Endothelial cell of umbilical vein (primary cell): ENCODE results near the gene DNAI7. TPM values are rescaled to one million over a fixed set of nuclear protein-coding genes. Genes with fewer than 3 reads are reported as not detected.

ENCODE experiments used
- BruUV-seq: library from RNA; stranded (reverse); fragments of 400-500 nt; replicated peaks from 2 replicates; lab custom pipeline; 2021; lab: Mats Ljungman, UMichigan
- CTCF ChIA-PET: fragments of 300-600, 350-600 bp; sonication (Branson Sonifier 250); formaldehyde crosslinking; loops from one replicate; lab custom pipeline; 2021; ENCODE audit warnings: antibody characterized with exemption, inconsistent platforms; lab: Charles Lee
- POLR2A ChIA-PET: fragments of 300-600, 350-600 bp; sonication (Branson Sonifier 250); formaldehyde crosslinking; loops from one replicate; lab custom pipeline; 2021; ENCODE audit warnings: antibody characterized with exemption, inconsistent platforms; lab: Charles Lee
- DNase-seq: peaks from one replicate; pipeline ENCODE4 v3.0.0-alpha.2; 2011; ENCODE audit warnings: low read depth, low spot score
- FAIRE-seq: peaks from 2 replicates; lab custom pipeline; 2011; peaks lifted over from hg19 to GRCh38; lab: Jason Lieb, UNC
- H2AFZ ChIP-seq: 2 replicates; pipeline ENCODE4 v1.6.0; 2012; ENCODE audit warnings: low read depth, low read length, control low read depth, inconsistent platforms
- H3K27ac ChIP-seq: 2 replicates; pipeline ENCODE4 v1.5.1; 2011; ENCODE audit warnings: low read depth, mild to moderate bottlenecking, control low read depth, low read length, moderate library complexity; ENCODE audit not compliant: insufficient read depth
- H3K27me3 ChIP-seq, 2 experiments: 2 replicates each; pipeline versions ENCODE4 v1.6.0 to v1.6.1; 2011; ENCODE audit warnings: low read length in 2 of 2, mixed read lengths in 1 of 2; ENCODE audit not compliant: control insufficient read depth in 2 of 2, insufficient read depth in 2 of 2
- H3K36me3 ChIP-seq, 2 experiments: 2 replicates in 1 of 2; 3 replicates in 1 of 2; pipeline ENCODE4 v1.5.1; 2011; ENCODE audit warnings: low read length in 2 of 2, mild to moderate bottlenecking in 1 of 2, moderate library complexity in 1 of 2; ENCODE audit not compliant: control insufficient read depth in 2 of 2, insufficient read depth in 2 of 2; ENCODE audit errors: extremely low read depth in 1 of 2
- H3K4me1 ChIP-seq: 3 replicates; pipeline ENCODE4 v1.5.1; 2011; ENCODE audit warnings: mild to moderate bottlenecking, low read length; ENCODE audit not compliant: control insufficient read depth, insufficient read depth; ENCODE audit errors: extremely low read depth
- H3K4me2 ChIP-seq: 2 replicates; pipeline ENCODE4 v1.6.1; 2011; ENCODE audit warnings: low read length, control low read depth, mixed read lengths; ENCODE audit not compliant: insufficient read depth
- H3K4me3 ChIP-seq, 3 experiments: fragments of 200-600 bp in 1 of 3; sonication (generic), shearing (Covaris generic) in 1 of 3; replicated peaks in 1 of 3; 2 replicates each; pipeline ENCODE4 v1.5.1; 2011 to 2016; ENCODE audit warnings: control low read depth in 3 of 3, low read length in 3 of 3, mild to moderate bottlenecking in 2 of 3, inconsistent platforms in 1 of 3, low read depth in 1 of 3, moderate library complexity in 1 of 3; ENCODE audit not compliant: insufficient read depth in 1 of 3
- H3K79me2 ChIP-seq: 2 replicates; pipeline ENCODE4 v1.6.0; 2012; ENCODE audit warnings: low read length, inconsistent platforms; ENCODE audit not compliant: control insufficient read depth, insufficient read depth
- H3K9ac ChIP-seq: replicated peaks from 2 replicates; pipeline ENCODE3; 2011; ENCODE audit warnings: low read length, control low read depth; ENCODE audit not compliant: insufficient read depth; ENCODE audit errors: extremely low read depth
- H3K9me1 ChIP-seq: replicated peaks from 3 replicates; pipeline ENCODE4 v1.6.0; 2011; ENCODE audit warnings: mild to moderate bottlenecking, low read length; ENCODE audit not compliant: control insufficient read depth, insufficient read depth; ENCODE audit errors: extremely low read depth
- H3K9me3 ChIP-seq: replicated peaks from 2 replicates; pipeline ENCODE4 v1.5.1; 2012; ENCODE audit warnings: low read length, inconsistent platforms; ENCODE audit not compliant: control insufficient read depth, insufficient read depth
- H4K20me1 ChIP-seq: replicated peaks from 2 replicates; pipeline ENCODE3; 2011; ENCODE audit warnings: mild to moderate bottlenecking, low read length; ENCODE audit not compliant: control insufficient read depth, insufficient read depth; ENCODE audit errors: extremely low read depth
- CTCF ChIP-seq, 2 donors: IDR thresholded peaks; 1 replicate in 1 of 2; 2 replicates in 1 of 2; pipeline ENCODE4 v1.5.1; 2011; ENCODE audit warnings: low read length in 2 of 2, mild to moderate bottlenecking in 2 of 2, moderate library complexity in 2 of 2, control low read depth in 1 of 2, inconsistent platforms in 1 of 2, low read depth in 1 of 2; ENCODE audit not compliant: insufficient read depth in 1 of 2; ENCODE audit errors: extremely low read depth in 1 of 2
- EZH2 ChIP-seq: IDR thresholded peaks from 2 replicates; pipeline ENCODE4 v1.6.1; 2012; ENCODE audit warnings: borderline replicate concordance, low read depth, mild to moderate bottlenecking, moderate library complexity, low read length, inconsistent platforms; ENCODE audit not compliant: severe bottlenecking
- FOS ChIP-seq: IDR thresholded peaks from 2 replicates; pipeline ENCODE4 v1.6.1; 2011; ENCODE audit warnings: mild to moderate bottlenecking, low read length, moderate library complexity, borderline replicate concordance; ENCODE audit not compliant: insufficient read depth
- GATA2 ChIP-seq: IDR thresholded peaks from 2 replicates; pipeline ENCODE4 v1.7.0; 2011; ENCODE audit warnings: low read depth, mild to moderate bottlenecking, moderate library complexity, mixed read lengths, low read length; ENCODE audit not compliant: insufficient read length, insufficient read depth
- JUN ChIP-seq: IDR thresholded peaks from 2 replicates; pipeline ENCODE4 v1.6.1; 2011; ENCODE audit warnings: borderline replicate concordance, low read depth; ENCODE audit not compliant: insufficient read length, insufficient read depth
- MYC ChIP-seq: IDR thresholded peaks from one replicate; pipeline ENCODE4 v1.6.1; 2011; ENCODE audit warnings: mild to moderate bottlenecking, low read depth, low read length
- POLR2A ChIP-seq: IDR thresholded peaks from 2 replicates; pipeline ENCODE4 v1.6.1; 2012; ENCODE audit warnings: low read depth, mild to moderate bottlenecking, control low read depth, low read length
- POLR2AphosphoS5 ChIP-seq: IDR thresholded peaks from 2 replicates; pipeline ENCODE4 v1.6.1; 2012; ENCODE audit warnings: low read depth, mild to moderate bottlenecking, control low read depth, low read length, moderate library complexity; ENCODE audit not compliant: insufficient read depth
- dilution Hi-C: fragments of 300-500 bp; cut with MboI; formaldehyde crosslinking; loops from one replicate; pipeline ENCODE4 v1.15.0; 2019; ENCODE audit warnings: low sequenced_read_pairs; ENCODE audit not compliant: extremely low pct_ligation_motif_present
- intact Hi-C: fragments of 100-400 bp; cut with micrococcal nuclease; formaldehyde crosslinking; loops from one replicate; pipeline ENCODE4 v1.10.0; 2022
- polyA plus RNA-seq, 4 experiments: library from polyadenylated mRNA; depleted of rRNA in 3 of 4; stranded (reverse) in 3 of 4; unstranded in 1 of 4; fragments of >200 nt; gene quantifications; 2 replicates each; pipeline versions ENCODE4 v1.2.1 to v1.2.3, GENCODE V29; 2011 to 2012; ENCODE audit warnings: missing spikeins in 1 of 4
- total RNA-seq: library from RNA; stranded (reverse); gene quantifications from 2 replicates; pipeline ENCODE4 v1.2.3, GENCODE V29; 2021
- TF ChIP-seq, protein P1 (sequence below): IDR thresholded peaks from 2 replicates; pipeline ENCODE4 v1.6.1; 2011; ENCODE audit not compliant: insufficient read depth, insufficient read length

DNAI7 gene
- total and polyA plus RNA-seq, 2 donors (not counting 3 experiments of a cell fraction or from before 2014, with no cell fraction given) = not detected

- no peaks in the 10 kb centered on the region for H3K9me1 ChIP-seq
- H4K20me1 ChIP-seq = no peaks in the 10 kb centered on the region
- POLR2A ChIA-PET = no interaction called here
- H3K27ac ChIP-seq = no peak overlapping the region
- H3K79me2 ChIP-seq = no peaks in the 10 kb centered on the region
- no peaks in the 10 kb centered on the region for H3K27me3 ChIP-seq
- no peak overlapping the region for H3K4me2 ChIP-seq
- FAIRE-seq (no peak), DNase-seq (no peak)
- no peak overlapping the region for H2AFZ ChIP-seq
- no peaks in the 10 kb centered on the region for H3K9me3 ChIP-seq
- intact Hi-C loops (no loop called here), dilution Hi-C loops (no loop called here)
- TF ChIP-seq EZH2 (no peak), CTCF (IDR thresholded peaks at IDR 0.05; ENCODE audit: extremely low read depth in 1 of 2, insufficient read depth in 1 of 2, low read depth in 1 of 2, low read length in 2 of 2) (no peak), MYC (no peak), POLR2AphosphoS5 (no peak), POLR2A (no peak), FOS (no peak), JUN (no peak), GATA2 (no peak)
- TF ChIP-seq, protein P1, sequence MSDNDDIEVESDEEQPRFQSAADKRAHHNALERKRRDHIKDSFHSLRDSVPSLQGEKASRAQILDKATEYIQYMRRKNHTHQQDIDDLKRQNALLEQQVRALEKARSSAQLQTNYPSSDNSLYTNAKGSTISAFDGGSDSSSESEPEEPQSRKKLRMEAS = no peak
- H3K4me1 ChIP-seq = no peaks in the 10 kb centered on the region
- no peak overlapping the region for H3K9ac ChIP-seq
- H3K36me3 ChIP-seq = no peaks in the 10 kb centered on the region
- H3K4me3 ChIP-seq = no peak overlapping the region
- BruUV-seq = no TSS peak
- CTCF ChIA-PET = interaction anchor here (0.5 to 1.6 kb wide), 4 partner anchors 9 to 130 kb away, joined by 3 to 7 read pairs (median 6); no protein-coding TSS in a partner anchor
Measured at GRCh38 chr12:25121110-25121509, 73.8 kb downstream of the DNAI7 start.
